Loucy (cell line): ENCODE data around the gene GLI1.

Experiments
- H2AFZ ChIP-seq: fragments of 200-600 bp; sonication (generic); 2 replicates; pipeline ENCODE4 v1.6.0; 2016; ENCODE audit warnings: antibody characterized with exemption, mild to moderate bottlenecking, low read length, moderate library complexity
- H3F3A ChIP-seq: fragments of 200-600 bp; 2 replicates; pipeline ENCODE4 v1.6.0; 2016; ENCODE audit warnings: antibody characterized with exemption, low read depth, mild to moderate bottlenecking
- H3K27me3 ChIP-seq: fragments of 200-600 bp; sonication (generic); 2 replicates; pipeline ENCODE4 v1.6.1; 2014; ENCODE audit warnings: low read length, mild to moderate bottlenecking; ENCODE audit not compliant: insufficient read depth, poor library complexity, severe bottlenecking
- H3K36me3 ChIP-seq: fragments of 200-600 bp; sonication (generic); 2 replicates; pipeline ENCODE4 v1.6.1; 2016; ENCODE audit warnings: low read length; ENCODE audit not compliant: insufficient read depth
- H3K4me1 ChIP-seq: fragments of 200-600 bp; sonication (generic); 2 replicates; pipeline ENCODE4 v1.5.1; 2014; ENCODE audit warnings: low read length, mild to moderate bottlenecking; ENCODE audit not compliant: insufficient read depth, poor library complexity, severe bottlenecking
- H3K4me2 ChIP-seq: fragments of 200-600 bp; sonication (generic); 2 replicates; pipeline ENCODE4 v1.6.0; 2014; ENCODE audit warnings: antibody characterized with exemption, low read length, low read depth, mild to moderate bottlenecking; ENCODE audit not compliant: poor library complexity, severe bottlenecking
- H3K4me3 ChIP-seq: fragments of 200-600 bp; sonication (generic); 2 replicates; pipeline ENCODE4 v1.5.1; 2014; ENCODE audit warnings: low read length, mild to moderate bottlenecking, mixed read lengths; ENCODE audit not compliant: poor library complexity, severe bottlenecking
- H3K79me2 ChIP-seq: fragments of 200-600 bp; sonication (generic); 2 replicates; pipeline ENCODE4 v1.6.1; 2014; ENCODE audit warnings: low read length; ENCODE audit not compliant: insufficient read depth
- H3K9ac ChIP-seq: fragments of 200-600 bp; sonication (generic); 2 replicates; pipeline ENCODE4 v1.6.0; 2014; ENCODE audit warnings: mild to moderate bottlenecking, low read depth, low read length, moderate library complexity; ENCODE audit not compliant: poor library complexity, severe bottlenecking
- H3K9me2 ChIP-seq: fragments of 200-600 bp; sonication (generic); replicated peaks from 2 replicates; pipeline ENCODE4 v1.6.1; 2016; ENCODE audit warnings: low read depth, low read length, mixed read lengths
- H3K9me3 ChIP-seq: fragments of 200-600 bp; sonication (generic); 2 replicates; pipeline ENCODE4 v1.6.1; 2014; ENCODE audit warnings: mild to moderate bottlenecking, antibody characterized with exemption, low read length, low read depth; ENCODE audit not compliant: insufficient read depth
- H4K20me1 ChIP-seq: fragments of 200-600 bp; sonication (generic); 2 replicates; pipeline ENCODE4 v1.6.0; 2014; ENCODE audit warnings: antibody characterized with exemption, low read length, mild to moderate bottlenecking; ENCODE audit not compliant: insufficient read depth, poor library complexity, severe bottlenecking
- EZH2phosphoT487 ChIP-seq: fragments of 200-600 bp; IDR thresholded peaks from 2 replicates; pipeline ENCODE4 v1.6.1; 2018; ENCODE audit warnings: antibody characterized with exemption, mild to moderate bottlenecking, moderate library complexity, borderline replicate concordance
- TF ChIP-seq, protein P1 (sequence below): fragments of 200-600 bp; sonication (generic); conservative IDR thresholded peaks from 2 replicates; pipeline ENCODE4 v1.5.1; 2014; ENCODE audit warnings: mild to moderate bottlenecking, antibody characterized with exemption, low read length

Gene GLI1

DNA sequence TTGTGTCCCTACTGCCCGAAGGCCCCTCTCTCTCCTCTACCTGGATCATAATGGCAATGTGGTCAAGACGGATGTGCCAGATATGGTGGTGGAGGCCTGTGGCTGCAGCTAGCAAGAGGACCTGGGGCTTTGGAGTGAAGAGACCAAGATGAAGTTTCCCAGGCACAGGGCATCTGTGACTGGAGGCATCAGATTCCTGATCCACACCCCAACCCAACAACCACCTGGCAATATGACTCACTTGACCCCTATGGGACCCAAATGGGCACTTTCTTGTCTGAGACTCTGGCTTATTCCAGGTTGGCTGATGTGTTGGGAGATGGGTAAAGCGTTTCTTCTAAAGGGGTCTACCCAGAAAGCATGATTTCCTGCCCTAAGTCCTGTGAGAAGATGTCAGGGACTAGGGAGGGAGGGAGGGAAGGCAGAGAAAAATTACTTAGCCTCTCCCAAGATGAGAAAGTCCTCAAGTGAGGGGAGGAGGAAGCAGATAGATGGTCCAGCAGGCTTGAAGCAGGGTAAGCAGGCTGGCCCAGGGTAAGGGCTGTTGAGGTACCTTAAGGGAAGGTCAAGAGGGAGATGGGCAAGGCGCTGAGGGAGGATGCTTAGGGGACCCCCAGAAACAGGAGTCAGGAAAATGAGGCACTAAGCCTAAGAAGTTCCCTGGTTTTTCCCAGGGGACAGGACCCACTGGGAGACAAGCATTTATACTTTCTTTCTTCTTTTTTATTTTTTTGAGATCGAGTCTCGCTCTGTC is 2.7 kb upstream of the GLI1 start:
- TF ChIP-seq, protein P1, sequence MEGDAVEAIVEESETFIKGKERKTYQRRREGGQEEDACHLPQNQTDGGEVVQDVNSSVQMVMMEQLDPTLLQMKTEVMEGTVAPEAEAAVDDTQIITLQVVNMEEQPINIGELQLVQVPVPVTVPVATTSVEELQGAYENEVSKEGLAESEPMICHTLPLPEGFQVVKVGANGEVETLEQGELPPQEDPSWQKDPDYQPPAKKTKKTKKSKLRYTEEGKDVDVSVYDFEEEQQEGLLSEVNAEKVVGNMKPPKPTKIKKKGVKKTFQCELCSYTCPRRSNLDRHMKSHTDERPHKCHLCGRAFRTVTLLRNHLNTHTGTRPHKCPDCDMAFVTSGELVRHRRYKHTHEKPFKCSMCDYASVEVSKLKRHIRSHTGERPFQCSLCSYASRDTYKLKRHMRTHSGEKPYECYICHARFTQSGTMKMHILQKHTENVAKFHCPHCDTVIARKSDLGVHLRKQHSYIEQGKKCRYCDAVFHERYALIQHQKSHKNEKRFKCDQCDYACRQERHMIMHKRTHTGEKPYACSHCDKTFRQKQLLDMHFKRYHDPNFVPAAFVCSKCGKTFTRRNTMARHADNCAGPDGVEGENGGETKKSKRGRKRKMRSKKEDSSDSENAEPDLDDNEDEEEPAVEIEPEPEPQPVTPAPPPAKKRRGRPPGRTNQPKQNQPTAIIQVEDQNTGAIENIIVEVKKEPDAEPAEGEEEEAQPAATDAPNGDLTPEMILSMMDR = no peak
- no peak for TF ChIP-seq EZH2phosphoT487
- H3K4me1 ChIP-seq = peaks cover 28% of the 10 kb centered on the region
- H3K9me2 ChIP-seq = no peaks in the 10 kb centered on the region
- no peak overlapping the region for H3K4me3 ChIP-seq
- no peak overlapping the region for H3K4me2 ChIP-seq
- H3K79me2 ChIP-seq = no peaks in the 10 kb centered on the region
- H3K36me3 ChIP-seq = no peaks in the 10 kb centered on the region
- H3F3A ChIP-seq = peaks cover 2% of the 10 kb centered on the region; the same call in 1 of the 2 replicates
- no peaks in the 10 kb centered on the region for H3K9me3 ChIP-seq
- H2AFZ ChIP-seq = no peak overlapping the region
- H4K20me1 ChIP-seq = no peaks in the 10 kb centered on the region
- no peak overlapping the region for H3K9ac ChIP-seq
- H3K27me3 ChIP-seq = no peaks in the 10 kb centered on the region

DNA sequence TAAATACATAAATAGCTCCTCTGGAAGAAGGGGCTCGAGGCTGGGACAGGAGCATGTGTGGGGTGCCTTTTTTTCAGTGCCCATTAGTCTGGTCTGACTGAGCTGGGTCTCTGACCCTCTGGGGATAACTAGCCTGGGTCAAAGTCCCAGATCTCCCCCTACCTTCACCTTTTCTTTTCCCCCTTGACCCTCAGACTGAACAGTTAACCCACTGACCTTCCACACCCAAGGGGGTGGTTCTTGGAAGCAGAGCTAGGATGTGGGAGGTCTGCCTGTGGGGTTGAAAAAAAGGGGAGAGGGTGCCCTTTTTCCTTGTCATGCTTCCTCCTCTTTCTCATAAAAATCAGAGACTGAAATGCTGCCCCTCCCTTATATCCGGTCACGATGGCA is 925 bp upstream of the GLI1 start:
- peak overlapping the region; percentile 82 for H3K4me2 ChIP-seq
- no peaks in the 10 kb centered on the region for H3K79me2 ChIP-seq
- H3F3A ChIP-seq = peaks cover 2% of the 10 kb centered on the region; the same call in 1 of the 2 replicates
- TF ChIP-seq, protein P1 = no peak
- no peak for TF ChIP-seq EZH2phosphoT487
- no peaks in the 10 kb centered on the region for H3K9me3 ChIP-seq
- peak overlapping the region; percentile 58 for H3K9ac ChIP-seq
- peak overlapping the region; percentile 2; the same call in 1 of the 2 replicates for H2AFZ ChIP-seq
- H3K4me3 ChIP-seq = peak overlapping the region; percentile 78
- no peaks in the 10 kb centered on the region for H3K9me2 ChIP-seq
- peaks cover 28% of the 10 kb centered on the region for H3K4me1 ChIP-seq
- H4K20me1 ChIP-seq = no peaks in the 10 kb centered on the region
- no peaks in the 10 kb centered on the region for H3K36me3 ChIP-seq
- no peaks in the 10 kb centered on the region for H3K27me3 ChIP-seq

DNA sequence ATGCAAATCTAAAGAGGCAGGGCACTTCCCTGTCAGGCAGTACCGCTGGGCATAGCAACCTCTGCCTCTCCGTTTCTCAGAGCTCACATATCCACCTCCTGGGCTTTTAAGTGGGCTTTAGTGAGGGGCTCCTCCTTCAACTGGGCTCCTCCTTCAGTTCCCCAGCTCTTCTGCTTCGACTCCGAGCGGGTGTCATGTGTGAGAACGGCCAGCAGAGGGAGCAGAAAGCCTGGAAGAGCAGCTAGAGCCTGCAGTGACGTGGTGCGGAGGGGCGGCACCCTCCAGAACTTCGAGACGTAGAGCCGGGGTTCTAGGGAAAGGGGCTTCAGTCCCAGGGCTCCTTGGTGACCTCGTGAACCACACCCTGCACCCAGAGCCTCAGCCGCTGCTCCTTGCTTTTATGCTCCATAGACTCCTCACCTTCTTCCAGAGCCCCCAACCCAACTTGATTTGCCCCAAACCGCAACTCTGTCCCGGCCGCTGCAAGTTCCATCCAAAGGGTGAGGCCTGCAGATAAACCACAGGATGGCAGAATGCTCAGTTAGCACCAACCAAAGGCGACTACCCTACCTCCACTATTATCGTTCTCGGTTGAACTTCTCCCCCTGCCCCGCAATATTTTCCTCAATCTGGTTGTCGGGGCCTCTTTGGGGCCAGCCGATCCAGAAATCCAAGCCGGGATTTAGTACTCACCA is 383 bp upstream of the GLI1 start:
- Histone ChIP-seq H3K4me3 (peak overlapping the region; percentile 78), H3K4me1 (peaks cover 28% of the 10 kb centered on the region), H3K27me3 (no peaks in the 10 kb centered on the region), H3K79me2 (no peaks in the 10 kb centered on the region), H3K9me3 (no peaks in the 10 kb centered on the region), H4K20me1 (no peaks in the 10 kb centered on the region), H2AFZ (peak overlapping the region; percentile 98), H3K4me2 (peak overlapping the region; percentile 82), H3K36me3 (no peaks in the 10 kb centered on the region), H3F3A (peaks cover 2% of the 10 kb centered on the region; the same call in 1 of the 2 replicates), H3K9ac (peak overlapping the region; percentile 90), H3K9me2 (no peaks in the 10 kb centered on the region)
- TF ChIP-seq, protein P1 = peak; percentile 88
- TF ChIP-seq EZH2phosphoT487 = no peak
